GM13976 (cell line): ENCODE measurements around the gene TNFRSF25.
"Not testable (repeated sequence)": the region's sequence is repeated elsewhere in the genome, so short reads cannot be mapped to it uniquely, and the experiment has no call there.

ENCODE experiments used
- DNase-seq: peaks from one replicate; pipeline ENCODE4 v3.0.0; 2012; ENCODE audit warnings: low spot score
- CTCF ChIP-seq: IDR thresholded peaks from 2 replicates; pipeline ENCODE4 v1.5.1; 2012; ENCODE audit warnings: borderline replicate concordance, mild to moderate bottlenecking; ENCODE audit not compliant: insufficient read depth; ENCODE audit errors: extremely low read depth, missing control alignments, control extremely low read depth
- in situ Hi-C: fragments of 300-500 bp; cut with MboI; formaldehyde crosslinking; loops from one replicate; pipeline ENCODE4 v1.12.0; 2022; ENCODE audit warnings: low sequenced_read_pairs, mixed read lengths, inconsistent platforms; ENCODE audit not compliant: unreplicated experiment

TNFRSF25 gene

GRCh38 chr1:6459850-6460265 lies 6.1 kb downstream of the TNFRSF25 start:
- DNase-seq: no peak
- TF ChIP-seq CTCF: no peak
- in situ Hi-C loops: no loop called here

- no peak for DNase-seq
- in situ Hi-C loops: no loop called here
- TF ChIP-seq CTCF: no peak
These were observed 9.0 kb downstream of the TNFRSF25 start for GRCh38 chr1:6456800-6457466.

- in situ Hi-C loops, DNase-seq: not testable (repeated sequence)
These were observed 10.0 kb downstream of the TNFRSF25 start for GRCh38 chr1:6455752-6456520.

- in situ Hi-C loops: no loop called here
- no peak for TF ChIP-seq CTCF
- DNase-seq: no peak
These were observed 10.9 kb downstream of the TNFRSF25 start for GRCh38 chr1:6454856-6455751.

GRCh38 chr1:6453895-6454855 lies 11.8 kb downstream of the TNFRSF25 start:
- in situ Hi-C loops, DNase-seq: not testable (repeated sequence)

- no peak for TF ChIP-seq CTCF
- in situ Hi-C loops: no loop called here
- DNase-seq: no peak
These were observed 15.0 kb downstream of the TNFRSF25 start for GRCh38 chr1:6450943-6451373.

DNA sequence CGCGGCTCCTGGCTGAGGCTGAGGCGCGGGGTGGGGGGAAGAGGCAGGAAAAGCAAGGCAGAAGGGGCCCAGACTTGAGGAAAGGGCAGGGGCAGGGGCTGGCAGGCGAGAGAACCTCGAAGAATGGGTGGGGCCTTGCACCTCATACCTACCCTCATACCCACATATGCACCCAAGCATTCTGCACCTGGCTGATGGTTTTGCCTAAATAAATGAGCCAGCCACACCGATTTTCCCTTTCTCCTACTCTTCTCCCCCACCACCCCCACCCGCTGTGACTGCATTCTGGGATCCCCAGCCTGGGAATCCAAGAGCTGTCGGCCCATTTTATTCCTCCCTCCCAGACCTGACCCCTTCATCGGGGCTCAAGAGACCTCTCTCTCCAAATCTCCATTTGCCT lies 15.5 kb downstream of the TNFRSF25 start:
- in situ Hi-C loops, DNase-seq: not testable (repeated sequence)
